Vagina (tissue), 2 donors: Measurements from ENCODE around the gene TTC23. TPM values are rescaled to one million over a fixed set of nuclear protein-coding genes. Genes with fewer than 3 reads are reported as not detected.

Source experiments
- DNase-seq, 2 donors: peaks; one replicate each; pipeline ENCODE4 v3.0.0-alpha.2; 2017; ENCODE audit errors: extremely low spot score in 2 of 2
- H3K27ac ChIP-seq: fragments of 200-600 bp; sonication (generic); one replicate; pipeline ENCODE4 v1.5.1; 2019
- H3K27me3 ChIP-seq: fragments of 200-600 bp; sonication (generic); one replicate; pipeline ENCODE4 v1.5.1; 2019
- H3K36me3 ChIP-seq, 2 donors: fragments of 200-600 bp; sonication (generic); one replicate each; pipeline ENCODE4 v1.5.1; 2017 to 2019
- H3K4me1 ChIP-seq: fragments of 200-600 bp; sonication (generic); one replicate; pipeline ENCODE4 v1.5.1; 2019
- H3K4me3 ChIP-seq, 2 donors: fragments of 200-600 bp; sonication (generic); 1 replicate in 1 of 2; 2 replicates in 1 of 2; pipeline ENCODE4 v1.5.1; 2016 to 2019
- H3K9me3 ChIP-seq: fragments of 200-600 bp; sonication (generic); one replicate; pipeline ENCODE4 v1.5.1; 2019
- POLR2A ChIP-seq, 2 donors: fragments of 450-650 bp; IDR thresholded peaks; one replicate each; pipeline ENCODE4 v1.6.1; 2017; ENCODE audit warnings: antibody characterized with exemption in 2 of 2, mild to moderate bottlenecking in 2 of 2, moderate library complexity in 2 of 2
- POLR2AphosphoS5 ChIP-seq, 2 donors: sonication (generic); formaldehyde crosslinking; IDR thresholded peaks; one replicate each; pipeline ENCODE4 v1.9.0; 2017; ENCODE audit warnings: antibody characterized with exemption in 2 of 2, mild to moderate bottlenecking in 2 of 2, low read depth in 1 of 2; ENCODE audit not compliant: insufficient read depth in 1 of 2
- intact Hi-C: fragments of 100-400 bp; cut with DNase I; formaldehyde crosslinking; loops from one replicate; pipeline ENCODE4 v1.15.1; 2023
- total RNA-seq: library from RNA; depleted of rRNA; stranded (reverse); fragments of >200 nt; gene quantifications from one replicate; pipeline ENCODE4 v1.2.3, GENCODE V29; 2016
- TF ChIP-seq, protein P1 (sequence below), 3 experiments: fragments of 450-650 bp in 2 of 3; fragments of 200-600 bp in 1 of 3; sonication (generic) in 1 of 3; IDR thresholded peaks; one replicate each; pipeline ENCODE4 v1.5.1; 2017 to 2019; ENCODE audit warnings: antibody characterized with exemption in 3 of 3, mild to moderate bottlenecking in 2 of 3, moderate library complexity in 2 of 3

The TTC23 gene
- total RNA-seq, 1 donor from 2014 or later = 64.1 TPM

DNA sequence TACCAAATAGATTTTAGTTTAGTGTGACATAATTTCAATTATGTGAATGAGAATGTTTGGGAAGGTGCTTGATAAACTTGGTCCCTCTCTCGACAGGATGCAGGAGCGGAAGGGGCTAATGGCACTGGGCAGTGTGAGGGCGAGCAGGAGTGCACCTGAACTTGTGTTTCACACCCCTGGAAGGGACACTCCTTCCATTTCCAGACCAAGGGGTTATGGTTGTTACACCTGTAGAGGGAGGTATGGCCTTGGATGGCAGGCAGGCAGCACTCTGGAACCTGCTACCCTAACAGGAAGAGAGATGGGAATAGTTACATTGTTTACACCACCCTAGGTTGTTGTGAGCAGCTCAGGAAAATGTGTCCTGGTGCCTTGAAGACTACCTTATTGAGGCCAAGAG is 122.5 kb downstream of the TTC23 start:
- no peak overlapping the region for H3K27ac ChIP-seq
- H3K9me3 ChIP-seq = no peaks in the 10 kb centered on the region
- no peak for DNase-seq
- peaks cover 45% of the 10 kb centered on the region for H3K4me1 ChIP-seq
- intact Hi-C loops = no loop called here
- no peak overlapping the region for H3K4me3 ChIP-seq
- TF ChIP-seq POLR2A (IDR thresholded peaks at IDR 0.05) (no peak), POLR2AphosphoS5 (IDR thresholded peaks at IDR 0.05; ENCODE audit: insufficient read depth in 1 of 2, low read depth in 1 of 2) (no peak)
- TF ChIP-seq, protein P1, sequence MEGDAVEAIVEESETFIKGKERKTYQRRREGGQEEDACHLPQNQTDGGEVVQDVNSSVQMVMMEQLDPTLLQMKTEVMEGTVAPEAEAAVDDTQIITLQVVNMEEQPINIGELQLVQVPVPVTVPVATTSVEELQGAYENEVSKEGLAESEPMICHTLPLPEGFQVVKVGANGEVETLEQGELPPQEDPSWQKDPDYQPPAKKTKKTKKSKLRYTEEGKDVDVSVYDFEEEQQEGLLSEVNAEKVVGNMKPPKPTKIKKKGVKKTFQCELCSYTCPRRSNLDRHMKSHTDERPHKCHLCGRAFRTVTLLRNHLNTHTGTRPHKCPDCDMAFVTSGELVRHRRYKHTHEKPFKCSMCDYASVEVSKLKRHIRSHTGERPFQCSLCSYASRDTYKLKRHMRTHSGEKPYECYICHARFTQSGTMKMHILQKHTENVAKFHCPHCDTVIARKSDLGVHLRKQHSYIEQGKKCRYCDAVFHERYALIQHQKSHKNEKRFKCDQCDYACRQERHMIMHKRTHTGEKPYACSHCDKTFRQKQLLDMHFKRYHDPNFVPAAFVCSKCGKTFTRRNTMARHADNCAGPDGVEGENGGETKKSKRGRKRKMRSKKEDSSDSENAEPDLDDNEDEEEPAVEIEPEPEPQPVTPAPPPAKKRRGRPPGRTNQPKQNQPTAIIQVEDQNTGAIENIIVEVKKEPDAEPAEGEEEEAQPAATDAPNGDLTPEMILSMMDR (IDR thresholded peaks at IDR 0.05) = no peak
- H3K27me3 ChIP-seq = no peaks in the 10 kb centered on the region
- peaks cover 3 to 15% of the 10 kb centered on the region in 2 donors for H3K36me3 ChIP-seq

DNA sequence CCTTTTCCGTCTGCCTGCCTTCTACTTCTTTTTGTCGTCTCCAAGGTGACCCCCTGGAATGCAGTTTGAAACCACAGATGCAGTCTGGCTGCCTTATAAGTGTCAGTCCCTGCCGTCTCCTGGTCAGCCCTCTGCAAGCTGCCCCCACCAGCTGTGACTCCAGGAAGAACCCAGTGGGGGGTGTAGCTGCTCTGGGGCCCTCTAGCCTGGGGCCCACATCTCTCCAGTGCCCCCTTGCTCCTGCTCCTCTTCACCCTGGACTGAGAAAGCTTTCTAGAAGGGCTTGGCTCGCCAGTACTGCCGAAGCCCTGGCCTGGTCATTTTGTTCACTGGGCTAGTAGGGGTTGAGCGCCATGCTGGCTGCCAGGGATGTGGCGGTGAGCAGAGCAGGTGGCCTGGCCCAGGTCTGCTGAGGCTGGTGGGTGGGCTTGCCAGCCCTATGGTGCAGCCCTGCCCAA is 123.2 kb downstream of the TTC23 start:
- no peaks in the 10 kb centered on the region for H3K9me3 ChIP-seq
- H3K4me1 ChIP-seq = peaks cover 47% of the 10 kb centered on the region
- TF ChIP-seq POLR2A (IDR thresholded peaks at IDR 0.05) (no peak), POLR2AphosphoS5 (IDR thresholded peaks at IDR 0.05; ENCODE audit: insufficient read depth in 1 of 2, low read depth in 1 of 2) (no peak)
- TF ChIP-seq, protein P1 (IDR thresholded peaks at IDR 0.05) = no peak
- H3K27ac ChIP-seq = peak overlapping the region; percentile 77
- H3K27me3 ChIP-seq = no peaks in the 10 kb centered on the region
- no peak overlapping the region for H3K4me3 ChIP-seq
- intact Hi-C loops = no loop called here
- no peak for DNase-seq
- peaks cover 0 to 15% of the 10 kb centered on the region in 2 donors for H3K36me3 ChIP-seq

- intact Hi-C loops = no loop called here
- H3K27ac ChIP-seq = peak overlapping the region; percentile 77
- H3K36me3 ChIP-seq = peaks cover 0 to 15% of the 10 kb centered on the region in 2 donors
- H3K4me3 ChIP-seq = no peak overlapping the region
- TF ChIP-seq POLR2A (IDR thresholded peaks at IDR 0.05) (no peak), POLR2AphosphoS5 (IDR thresholded peaks at IDR 0.05; ENCODE audit: insufficient read depth in 1 of 2, low read depth in 1 of 2) (peak in 1 of 2 donors; percentile 37)
- no peaks in the 10 kb centered on the region for H3K27me3 ChIP-seq
- H3K4me1 ChIP-seq = peaks cover 47% of the 10 kb centered on the region
- no peaks in the 10 kb centered on the region for H3K9me3 ChIP-seq
- no peak for DNase-seq
Observed at GRCh38 chr15:99125061-99125891, 124.1 kb downstream of the TTC23 start.

DNA sequence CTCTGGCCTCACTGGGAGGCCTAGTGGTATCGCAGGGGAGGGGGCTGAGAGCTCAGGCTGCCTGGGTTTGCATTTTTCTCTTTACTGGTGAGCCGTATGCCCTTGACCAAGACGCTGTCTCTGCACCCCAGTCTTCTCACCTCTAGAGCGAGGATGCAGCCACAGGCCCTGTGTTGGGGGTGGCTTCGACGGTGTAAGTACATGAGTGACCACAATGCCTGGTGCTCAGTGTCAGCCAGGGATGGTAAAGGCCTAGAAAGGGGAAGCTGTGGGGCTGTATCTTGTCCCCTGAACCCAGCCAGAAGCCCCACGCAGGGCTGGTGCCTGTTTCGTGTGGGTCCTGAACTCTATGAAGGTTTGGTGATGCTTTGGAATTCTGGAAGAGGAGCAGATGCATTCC is 124.7 kb downstream of the TTC23 start:
- no peaks in the 10 kb centered on the region for H3K9me3 ChIP-seq
- peaks cover 0 to 11% of the 10 kb centered on the region in 2 donors for H3K36me3 ChIP-seq
- no peak for DNase-seq
- intact Hi-C loops = loop anchor here (5.0 kb wide), 1 partner anchor 48 kb away; no protein-coding TSS in a partner anchor
- H3K27me3 ChIP-seq = no peaks in the 10 kb centered on the region
- TF ChIP-seq, protein P1 (IDR thresholded peaks at IDR 0.05) = no peak
- TF ChIP-seq POLR2A (IDR thresholded peaks at IDR 0.05) (no peak), POLR2AphosphoS5 (IDR thresholded peaks at IDR 0.05; ENCODE audit: insufficient read depth in 1 of 2, low read depth in 1 of 2) (no peak)
- peaks cover 47% of the 10 kb centered on the region for H3K4me1 ChIP-seq
- no peak overlapping the region for H3K4me3 ChIP-seq
- peak overlapping the region; percentile 77 for H3K27ac ChIP-seq

GRCh38 chr15:99123713-99124451 is 125.5 kb downstream of the TTC23 start:
- intact Hi-C loops = loop anchor here (5.0 kb wide), 1 partner anchor 48 kb away; no protein-coding TSS in a partner anchor
- Histone ChIP-seq H3K9me3 (no peaks in the 10 kb centered on the region), H3K4me3 (peak overlapping the region; percentile 13 to 16), H3K27ac (peak overlapping the region; percentile 77), H3K4me1 (peaks cover 47% of the 10 kb centered on the region), H3K27me3 (no peaks in the 10 kb centered on the region), H3K36me3 (peaks cover 0 to 10% of the 10 kb centered on the region in 2 donors)
- TF ChIP-seq POLR2A (IDR thresholded peaks at IDR 0.05) (no peak), POLR2AphosphoS5 (IDR thresholded peaks at IDR 0.05; ENCODE audit: insufficient read depth in 1 of 2, low read depth in 1 of 2) (peak; percentile 78 to 94)
- TF ChIP-seq, protein P1 (IDR thresholded peaks at IDR 0.05) = peak in 1 of 3 experiments; percentile 10
- peak in 1 of 2 donors; percentile 95 for DNase-seq
